SK-N-SH (cell line): ENCODE measurements around the gene PRIM1. TPM values are rescaled to one million over a fixed set of nuclear protein-coding genes. Genes with fewer than 3 reads are reported as not detected.

Experiments used
- CTCF ChIA-PET: fragments of 300-600, 350-600 bp; formaldehyde crosslinking; extraction: SDS; loops from one replicate; lab custom pipeline; 2021; lab: Yijun Ruan, JAX
- POLR2A ChIA-PET: fragments of 350-600 bp; sonication (Branson Sonifier 250); formaldehyde crosslinking; extraction: SDS; loops from one replicate; lab custom pipeline; 2020; ENCODE audit warnings: antibody characterized with exemption, inconsistent platforms; lab: Yijun Ruan, JAX
- DNase-seq: peaks from one replicate; pipeline ENCODE4 v3.0.0; 2012
- H2AFZ ChIP-seq: fragments of 200-600 bp; sonication (generic); 2 replicates; pipeline ENCODE4 v1.8.1; 2016; ENCODE audit warnings: antibody characterized with exemption, mild to moderate bottlenecking, low read depth
- H3F3A ChIP-seq: fragments of 200-600 bp; sonication (generic); replicated peaks from 2 replicates; pipeline ENCODE3; 2016; ENCODE audit warnings: antibody characterized with exemption, mild to moderate bottlenecking; ENCODE audit not compliant: insufficient read depth
- H3K27ac ChIP-seq, 2 experiments: fragments of 200-500 bp in 1 of 2; fragments of 200-600 bp in 1 of 2; sonication (Bioruptor generic) in 1 of 2; sonication (generic), shearing (Covaris generic) in 1 of 2; 2 replicates each; pipeline versions ENCODE4 v1.5.1 to v1.6.1; 2014 to 2016; ENCODE audit warnings: low read depth in 2 of 2, inconsistent platforms in 1 of 2, low read length in 1 of 2, mild to moderate bottlenecking in 1 of 2, mixed read lengths in 1 of 2
- H3K27me3 ChIP-seq: fragments of 200-600 bp; sonication (generic), shearing (Covaris generic); 2 replicates; pipeline ENCODE4 v1.6.1; 2016; ENCODE audit warnings: mixed run types; ENCODE audit not compliant: insufficient read depth
- H3K36me3 ChIP-seq, 2 experiments: fragments of 200-500 bp in 1 of 2; fragments of 200-600 bp in 1 of 2; sonication (Bioruptor generic) in 1 of 2; sonication (generic) in 1 of 2; replicated peaks in 1 of 2; 2 replicates each; pipeline versions ENCODE3 to v1.5.1; 2014 to 2016; ENCODE audit warnings: low read length in 1 of 2, mild to moderate bottlenecking in 1 of 2; ENCODE audit not compliant: insufficient read depth in 2 of 2, control insufficient read depth in 1 of 2
- H3K4me1 ChIP-seq, 2 experiments: fragments of 200-500 bp in 1 of 2; fragments of 200-600 bp in 1 of 2; sonication (Bioruptor generic) in 1 of 2; sonication (generic), shearing (Covaris generic) in 1 of 2; 2 replicates each; pipeline versions ENCODE4 v1.5.1 to v1.6.1; 2014 to 2016; ENCODE audit warnings: low read depth in 1 of 2, low read length in 1 of 2, mixed run types in 1 of 2; ENCODE audit not compliant: insufficient read depth in 2 of 2, control insufficient read depth in 1 of 2
- H3K4me2 ChIP-seq: fragments of 200-600 bp; sonication (generic), shearing (Covaris generic); 2 replicates; pipeline ENCODE4 v1.6.1; 2017; ENCODE audit warnings: mixed run types
- H3K4me3 ChIP-seq, 2 experiments: fragments of 200-500 bp in 1 of 2; fragments of 200-600 bp in 1 of 2; sonication (Bioruptor generic) in 1 of 2; sonication (generic), shearing (Covaris generic) in 1 of 2; 2 replicates each; pipeline versions ENCODE4 v1.5.1 to v1.8.1; 2014 to 2016; ENCODE audit warnings: low read depth in 2 of 2, inconsistent platforms in 1 of 2, low read length in 1 of 2, mild to moderate bottlenecking in 1 of 2, mixed read lengths in 1 of 2, moderate library complexity in 1 of 2
- H3K79me2 ChIP-seq: fragments of 200-600 bp; sonication (generic); 2 replicates; pipeline ENCODE4 v1.8.1; 2017; ENCODE audit warnings: mild to moderate bottlenecking; ENCODE audit not compliant: insufficient read depth
- H3K9ac ChIP-seq: fragments of 200-600 bp; sonication (generic); 2 replicates; pipeline ENCODE4 v1.6.1; 2017; ENCODE audit warnings: mixed run types
- H3K9me2 ChIP-seq: fragments of 200-600 bp; sonication (generic); 2 replicates; pipeline ENCODE4 v1.6.1; 2017; ENCODE audit warnings: mixed run types
- H3K9me3 ChIP-seq: fragments of 200-600 bp; sonication (generic); 2 replicates; pipeline ENCODE4 v1.6.1; 2017; ENCODE audit warnings: mixed run types, mild to moderate bottlenecking, moderate library complexity
- H4K20me1 ChIP-seq: fragments of 200-600 bp; sonication (generic); 2 replicates; pipeline ENCODE4 v1.6.1; 2017; ENCODE audit warnings: mild to moderate bottlenecking, mixed run types; ENCODE audit not compliant: insufficient read depth
- EZH2phosphoT487 ChIP-seq: fragments of 200-600 bp; sonication (generic); IDR thresholded peaks from 2 replicates; pipeline ENCODE4 v1.6.1; 2017; ENCODE audit warnings: low read depth, mixed run types, mild to moderate bottlenecking, antibody characterized with exemption, moderate library complexity, borderline replicate concordance
- IRF3 ChIP-seq: fragments of 150-350 bp; IDR thresholded peaks from 2 replicates; pipeline ENCODE4 v1.6.1; 2016; ENCODE audit warnings: mild to moderate bottlenecking, low read depth, low read length
- JUND ChIP-seq: IDR thresholded peaks from 2 replicates; pipeline ENCODE4 v1.4.0; 2012
- MEF2A ChIP-seq: IDR thresholded peaks from 2 replicates; pipeline ENCODE4 v1.4.0; 2012; ENCODE audit warnings: low read depth, borderline replicate concordance
- MXI1 ChIP-seq: IDR thresholded peaks from 2 replicates; pipeline ENCODE4 v1.6.1; 2012; ENCODE audit warnings: mild to moderate bottlenecking, low read depth, low read length, improper control_type of control experiment
- NFIC ChIP-seq: IDR thresholded peaks from 2 replicates; pipeline ENCODE4 v1.4.0; 2012; ENCODE audit warnings: borderline replicate concordance
- RAD21 ChIP-seq: IDR thresholded peaks from 2 replicates; pipeline ENCODE4 v1.6.1; 2012; ENCODE audit warnings: mild to moderate bottlenecking, low read length
- RCOR1 ChIP-seq: fragments of 150-350 bp; IDR thresholded peaks from 2 replicates; pipeline ENCODE4 v1.6.1; 2017; ENCODE audit warnings: antibody characterized with exemption, low read length
- REST ChIP-seq: IDR thresholded peaks from 2 replicates; pipeline ENCODE4 v1.6.1; 2012; ENCODE audit warnings: mild to moderate bottlenecking, low read depth, low read length, moderate library complexity
- RFX5 ChIP-seq: IDR thresholded peaks from 2 replicates; pipeline ENCODE4 v1.6.1; 2012; ENCODE audit warnings: mild to moderate bottlenecking, improper control_type of control experiment, low read length
- SIN3A ChIP-seq: IDR thresholded peaks from 2 replicates; pipeline ENCODE4 v1.6.1; 2012; ENCODE audit warnings: low read depth, mild to moderate bottlenecking, low read length, moderate library complexity, borderline replicate concordance
- TAF1 ChIP-seq: IDR thresholded peaks from 2 replicates; pipeline ENCODE4 v1.6.1; 2012; ENCODE audit warnings: low read depth, mild to moderate bottlenecking, low read length, moderate library complexity, borderline replicate concordance
- ZBTB33 ChIP-seq: IDR thresholded peaks from 2 replicates; pipeline ENCODE4 v1.4.0; 2012; ENCODE audit warnings: low read depth, borderline replicate concordance
- WGBS: methylation state at CpG from one replicate; pipeline ENCODE4 v1.1.6; 2017; ENCODE audit warnings: low lambda C conversion rate; 5-methylcytosine and 5-hydroxymethylcytosine counted together
- polyA plus RNA-seq, 3 experiments: library from polyadenylated mRNA; depleted of rRNA; stranded (reverse); fragments of >200 nt; gene quantifications; 2 replicates each; pipeline ENCODE4 v1.2.3, GENCODE V29; 2012
- TF ChIP-seq, protein P1 (sequence below): IDR thresholded peaks from 2 replicates; pipeline ENCODE4; 2012

The PRIM1 gene
- polyA plus RNA-seq, 1 of the 3 experiments (the other 2 are of a cell fraction) = 10.9 TPM

GRCh38 chr12:56723889-56724700, 28.0 kb downstream of the PRIM1 start:
- Histone ChIP-seq H3F3A (peaks cover 21% of the 10 kb centered on the region), H3K4me1 (peaks cover 29 to 30% of the 10 kb centered on the region in 2 experiments), H2AFZ (no peak overlapping the region), H3K27ac (peak overlapping the region; percentile 91 to 93; a peak in 3 of 4 replicates), H3K27me3 (no peaks in the 10 kb centered on the region), H3K9me2 (no peaks in the 10 kb centered on the region), H3K9me3 (no peaks in the 10 kb centered on the region), H3K9ac (peak overlapping the region; percentile 98), H3K36me3 (peaks cover 37 to 40% of the 10 kb centered on the region in 2 experiments), H3K4me2 (peak overlapping the region; percentile 91), H4K20me1 (peaks cover 52% of the 10 kb centered on the region), H3K4me3 (peak overlapping the region; percentile 92 to 94), H3K79me2 (peaks cover 61% of the 10 kb centered on the region)
- POLR2A ChIA-PET = interaction anchor here (1.0 to 1.1 kb wide), 2 partner anchors 38 to 620 kb away, joined by 3 to 5 read pairs; partner anchors contain the start of gene PA2G4
- DNase-seq = no peak
- CTCF ChIA-PET = interaction anchor here (1.2 to 1.4 kb wide), 2 partner anchors 88 to 388 kb away, joined by 4 to 6 read pairs; no protein-coding TSS in a partner anchor
- TF ChIP-seq MXI1 (peak; percentile 85), JUND (no peak), SIN3A (peak; percentile 21; the same call in 1 of the 2 replicates), NFIC (0 out of 2 replicates have a peak, but pooled peaks have one; percentile 7), MEF2A (no peak)
- 1% methylated on average over 14 of the region's 14 CpGs for WGBS

GRCh38 chr12:56723352-56723751, 28.8 kb downstream of the PRIM1 start:
- TF ChIP-seq RCOR1 = no peak
- no peak for TF ChIP-seq MEF2A
- TF ChIP-seq ZBTB33 = no peak
- no peak for TF ChIP-seq RFX5
- no peak for TF ChIP-seq TAF1
- no peak for TF ChIP-seq EZH2phosphoT487
- TF ChIP-seq REST = no peak
- TF ChIP-seq, protein P1, sequence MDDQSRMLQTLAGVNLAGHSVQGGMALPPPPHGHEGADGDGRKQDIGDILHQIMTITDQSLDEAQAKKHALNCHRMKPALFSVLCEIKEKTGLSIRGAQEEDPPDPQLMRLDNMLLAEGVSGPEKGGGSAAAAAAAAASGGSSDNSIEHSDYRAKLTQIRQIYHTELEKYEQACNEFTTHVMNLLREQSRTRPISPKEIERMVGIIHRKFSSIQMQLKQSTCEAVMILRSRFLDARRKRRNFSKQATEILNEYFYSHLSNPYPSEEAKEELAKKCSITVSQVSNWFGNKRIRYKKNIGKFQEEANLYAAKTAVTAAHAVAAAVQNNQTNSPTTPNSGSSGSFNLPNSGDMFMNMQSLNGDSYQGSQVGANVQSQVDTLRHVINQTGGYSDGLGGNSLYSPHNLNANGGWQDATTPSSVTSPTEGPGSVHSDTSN = no peak
- no peak for TF ChIP-seq RAD21
- no peak for TF ChIP-seq IRF3
- Histone ChIP-seq H3K9me3 (no peaks in the 10 kb centered on the region), H3K4me3 (peak overlapping the region; percentile 92 to 94), H3K4me1 (peaks cover 29 to 30% of the 10 kb centered on the region in 2 experiments), H3K36me3 (peaks cover 38 to 45% of the 10 kb centered on the region in 2 experiments), H3K9me2 (no peaks in the 10 kb centered on the region), H3K4me2 (peak overlapping the region; percentile 91), H3K27ac (no peak overlapping the region), H2AFZ (no peak overlapping the region), H3K27me3 (no peaks in the 10 kb centered on the region), H3K79me2 (peaks cover 67% of the 10 kb centered on the region), H3F3A (peaks cover 21% of the 10 kb centered on the region), H3K9ac (peak overlapping the region; percentile 98), H4K20me1 (peaks cover 59% of the 10 kb centered on the region)
- CTCF ChIA-PET = interaction anchor here (0.7 to 1.4 kb wide), 4 partner anchors 10 to 389 kb away, joined by 3 to 6 read pairs (median 4); no protein-coding TSS in a partner anchor
- WGBS = 37% methylated on average over 3 of the region's 3 CpGs
- POLR2A ChIA-PET = interaction anchor here (1.0 to 1.1 kb wide), 2 partner anchors 37 to 619 kb away, joined by 3 to 5 read pairs; partner anchors contain the start of gene PA2G4
- DNase-seq = no peak
